GM18867 (cell line): ENCODE data around the gene OTOS.

ENCODE experiments used
- ATAC-seq: cut with Tn5 transposase; IDR thresholded peaks from one replicate; pipeline ENCODE4 v1.9.1; 2021; ENCODE audit warnings: mild to moderate bottlenecking, moderate library complexity; ENCODE audit not compliant: unreplicated experiment

Gene OTOS

DNA sequence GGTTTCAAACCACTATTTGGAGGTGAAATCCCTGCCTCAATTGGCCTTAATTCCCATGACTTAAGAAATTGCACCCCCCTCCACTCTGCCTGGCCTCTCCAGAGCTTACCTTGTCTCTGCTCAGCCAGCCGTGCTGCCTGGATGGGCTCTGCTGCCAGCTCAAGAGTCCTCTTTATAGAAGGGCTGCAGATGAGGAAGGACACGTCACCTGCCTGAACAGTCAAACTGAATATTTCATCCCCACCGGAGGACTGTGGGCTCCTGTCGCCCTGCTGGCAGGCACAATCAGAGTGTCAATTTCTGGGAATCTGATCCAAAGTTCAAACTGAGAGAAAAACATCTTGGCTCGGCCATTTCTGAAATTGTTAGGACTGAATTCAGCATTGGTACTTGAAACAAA lies at the start of gene OTOS:
Gene OTOS, minus strand, starts transcription at position 148 of the 400 bp plus-strand sequence. CDS start 332 bp downstream, outside the sequence.
- no peak for ATAC-seq

DNA sequence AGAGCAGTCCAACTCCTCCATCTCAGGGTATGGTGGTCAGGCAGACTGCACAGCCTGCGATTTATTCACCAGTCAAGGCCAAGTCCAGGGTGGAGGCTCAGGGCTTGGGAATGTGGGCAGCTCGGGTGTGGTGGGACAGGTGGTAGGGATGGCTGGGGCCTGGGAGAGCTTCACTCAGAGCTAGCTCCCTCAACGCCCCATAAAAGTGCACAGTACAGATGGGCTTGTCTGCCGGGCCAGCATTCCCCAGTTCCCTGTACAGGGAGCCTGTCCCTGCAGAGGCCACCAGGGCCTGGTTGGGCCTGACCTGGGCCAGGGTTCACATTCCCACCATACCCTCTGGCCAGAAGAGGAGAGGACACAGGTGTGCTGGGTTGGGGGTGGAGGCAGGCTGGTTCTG lies 49.2 kb upstream of the OTOS start:
- no peak for ATAC-seq

DNA sequence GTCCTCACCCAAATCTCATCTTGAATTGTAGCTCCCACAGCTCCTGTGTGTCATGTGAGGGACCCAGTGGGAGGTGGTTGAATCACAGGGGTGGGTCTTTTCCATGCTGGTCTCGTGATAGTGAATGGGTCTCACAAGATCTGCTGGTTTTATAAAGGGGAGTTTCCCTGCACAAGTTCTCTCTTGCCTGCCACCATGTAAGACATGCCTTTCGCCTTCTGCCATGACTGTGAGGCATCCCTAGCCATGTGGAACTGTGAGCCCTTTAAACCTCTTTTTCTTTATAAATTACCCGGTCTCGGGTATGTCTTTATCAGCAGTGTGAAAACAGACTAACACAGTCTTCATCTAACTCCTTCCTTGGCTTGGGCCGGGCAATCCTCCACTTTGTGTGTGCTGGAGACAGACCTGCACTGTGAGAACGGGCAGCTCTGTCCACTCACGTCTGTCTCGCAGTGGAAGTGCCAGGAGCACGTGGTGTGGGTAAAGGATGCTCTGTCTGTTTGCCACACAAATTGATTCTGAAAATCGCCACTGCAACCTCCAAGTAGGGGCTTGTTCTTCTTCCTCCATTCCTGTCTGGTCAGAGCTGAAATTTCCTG lies 47.6 kb upstream of the OTOS start:
- no peak for ATAC-seq

- no peak for ATAC-seq
These were observed 45.8 kb upstream of the OTOS start for GRCh38 chr2:240186191-240186725.

- ATAC-seq: no peak
These were observed 44.2 kb upstream of the OTOS start for GRCh38 chr2:240184656-240185055.

GRCh38 chr2:240183875-240184590 lies 43.6 kb upstream of the OTOS start:
- ATAC-seq: no peak

GRCh38 chr2:240183006-240183874 lies 42.8 kb upstream of the OTOS start:
- no peak for ATAC-seq

- ATAC-seq: no peak
These were observed 42.0 kb upstream of the OTOS start for GRCh38 chr2:240182476-240182875.

- ATAC-seq: no peak
These were observed 41.5 kb upstream of the OTOS start for GRCh38 chr2:240182001-240182400.

DNA sequence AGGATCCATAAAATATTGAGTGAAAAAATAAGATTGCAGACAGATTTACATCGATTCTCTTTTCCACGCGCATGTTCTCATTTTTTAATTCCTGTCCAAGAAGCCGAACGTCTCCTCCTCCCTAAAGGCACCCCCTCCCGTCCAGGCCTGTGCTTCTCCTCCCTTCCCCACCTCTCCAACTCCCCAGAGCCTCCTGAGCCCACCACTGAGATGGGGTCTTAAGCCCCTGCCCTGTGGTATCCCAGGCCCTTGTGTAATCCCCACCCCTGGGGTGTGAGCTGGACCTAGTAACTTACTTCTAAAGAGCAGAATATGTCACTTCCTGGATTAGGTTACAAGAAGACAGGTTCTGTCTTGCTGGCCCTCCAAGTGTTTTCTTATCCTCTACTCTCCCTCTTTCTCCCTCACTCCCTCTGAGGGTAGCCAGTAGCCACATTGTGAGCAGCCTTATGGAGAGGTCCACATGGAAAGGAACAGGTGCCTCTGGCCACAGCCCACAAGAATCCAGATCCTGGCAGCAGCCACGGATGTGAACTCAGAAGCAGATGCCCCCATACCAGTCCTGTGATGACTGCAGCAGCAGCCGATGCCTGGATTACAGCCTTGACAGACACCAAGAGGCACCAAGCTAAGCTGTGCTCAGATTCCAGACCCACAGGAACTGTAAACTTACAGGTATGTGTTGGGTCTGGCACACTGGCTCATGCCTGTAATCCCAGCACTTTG lies 39.6 kb upstream of the OTOS start:
- no peak for ATAC-seq

GRCh38 chr2:240179186-240179815 lies 38.8 kb upstream of the OTOS start:
- no peak for ATAC-seq

GRCh38 chr2:240178564-240178963 lies 38.1 kb upstream of the OTOS start:
- ATAC-seq: no peak

DNA sequence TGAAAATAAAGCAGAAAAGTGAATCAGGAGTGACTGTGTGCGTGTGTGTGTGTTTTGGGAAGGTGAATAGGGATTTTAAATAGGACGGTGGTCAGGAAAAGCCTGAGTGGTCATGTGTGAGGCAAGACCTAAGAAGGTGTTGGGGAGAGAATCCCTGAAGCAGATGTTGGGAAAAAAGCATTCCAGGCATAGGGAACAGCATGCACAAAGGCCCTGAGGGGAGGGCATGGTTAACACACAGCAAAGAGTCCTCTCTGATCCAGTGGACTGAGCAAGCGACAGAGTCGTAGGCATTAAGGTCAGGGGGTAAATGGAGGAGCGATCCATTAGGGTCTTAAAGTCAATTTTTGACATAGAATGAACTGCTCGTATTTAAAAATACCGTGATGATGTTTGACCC lies 34.0 kb upstream of the OTOS start:
- ATAC-seq: no peak

DNA sequence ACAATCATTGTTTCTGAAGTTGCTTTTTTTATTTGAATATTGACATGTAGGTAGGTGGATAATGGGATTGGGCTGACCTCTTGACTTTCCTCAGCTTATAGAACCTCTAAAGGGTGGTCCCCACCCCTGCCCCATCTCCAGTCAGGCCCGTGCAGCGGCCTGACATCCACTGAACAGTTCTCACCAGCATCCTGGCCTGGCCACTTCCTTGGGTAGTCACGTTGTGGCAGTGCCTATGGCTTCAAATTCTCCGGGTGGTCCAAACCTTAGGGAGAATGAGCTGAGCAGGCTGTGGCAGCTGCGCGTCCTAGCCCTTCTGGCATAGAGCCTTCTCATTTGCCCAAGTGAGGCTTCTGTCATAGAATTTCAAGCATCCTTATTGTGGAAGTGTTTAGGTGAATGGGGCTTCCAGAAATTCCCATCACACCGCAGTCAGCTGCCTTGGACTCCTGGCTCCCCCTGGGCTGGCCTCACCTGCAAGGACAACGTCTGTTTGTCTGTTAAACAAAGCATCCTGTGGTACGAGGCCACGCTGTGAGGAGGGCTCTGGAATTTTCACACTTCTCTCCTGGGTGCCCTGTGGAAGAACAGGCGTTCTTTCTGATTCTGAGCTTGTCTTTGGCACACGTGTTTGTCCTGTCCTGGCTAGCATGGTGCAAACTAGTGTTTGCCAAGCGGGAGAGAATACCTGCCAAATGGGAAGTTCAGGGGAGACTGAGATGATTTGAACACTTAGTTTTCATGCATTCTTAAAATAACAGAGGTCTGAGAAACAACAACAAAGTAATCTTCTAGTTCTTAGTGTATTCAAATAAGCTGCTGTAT lies 31.8 kb upstream of the OTOS start:
- ATAC-seq: no peak

GRCh38 chr2:240170883-240171282 lies 30.4 kb upstream of the OTOS start:
- no peak for ATAC-seq

DNA sequence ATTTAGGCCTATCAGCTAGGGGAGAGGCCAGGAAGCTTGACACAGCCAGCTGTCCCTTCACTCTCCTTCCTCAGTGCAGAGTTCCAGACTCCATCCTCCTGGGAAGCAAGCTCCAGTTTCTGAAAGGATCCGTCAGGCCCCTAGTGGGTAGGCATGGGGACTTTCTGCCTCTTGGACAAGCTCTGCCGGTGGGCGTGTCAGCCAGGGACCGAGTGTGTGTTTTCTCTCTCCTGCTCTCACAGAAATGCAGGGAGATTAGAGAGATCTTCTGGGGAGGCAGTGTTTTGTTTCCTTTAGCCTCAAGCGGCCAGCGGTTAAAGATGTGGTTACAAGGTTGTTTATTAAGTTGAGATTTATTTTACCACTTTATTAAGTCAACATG lies 29.9 kb upstream of the OTOS start:
- no peak for ATAC-seq

DNA sequence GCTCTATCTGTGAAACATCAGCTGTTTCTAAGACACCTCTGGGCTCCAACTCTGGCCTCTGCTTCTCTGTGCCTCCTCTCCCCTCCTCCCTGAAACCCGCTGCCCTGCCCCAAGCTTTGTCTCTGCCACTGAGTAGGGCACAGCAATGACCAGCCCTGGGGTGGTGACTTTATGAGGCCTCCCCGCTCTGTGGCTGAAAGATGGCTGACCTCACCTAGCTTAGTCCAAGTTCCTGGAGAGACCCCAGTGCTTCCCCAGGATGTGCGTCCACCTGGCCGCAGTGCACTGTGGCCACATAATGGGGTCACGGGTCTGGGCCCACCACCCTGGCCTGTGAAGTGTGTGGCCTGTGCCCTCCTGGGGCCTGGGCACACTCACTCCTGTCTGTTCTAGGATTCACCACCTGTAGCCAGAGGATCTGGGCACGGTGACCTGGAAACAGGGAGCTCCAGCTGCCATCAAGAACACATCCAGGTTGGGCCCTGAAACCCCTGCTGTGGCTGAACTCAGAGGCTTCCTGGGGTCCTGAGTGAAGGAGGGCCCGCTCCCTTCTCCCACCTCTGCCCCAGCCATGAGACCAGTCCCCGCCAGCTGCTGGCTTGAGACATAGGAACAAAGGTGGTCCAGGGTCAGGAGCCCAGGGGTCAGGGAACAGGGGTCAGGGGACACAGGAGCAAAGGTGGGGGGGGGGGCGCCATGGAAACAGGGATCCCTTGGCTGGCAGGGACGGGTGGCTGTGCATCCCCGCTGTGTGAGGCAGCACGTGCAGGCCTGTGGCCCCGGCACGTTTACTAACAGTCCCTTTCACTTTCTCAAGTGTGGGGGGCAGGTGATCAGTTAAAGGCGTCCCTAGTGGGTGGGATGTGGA lies 29.3 kb upstream of the OTOS start:
- no peak for ATAC-seq

- no peak for ATAC-seq
These were observed 28.3 kb upstream of the OTOS start for GRCh38 chr2:240168546-240169361.
